Vagina (tissue), 2 donors: ENCODE results near the gene FSTL4.

Experiments used
- CTCF ChIP-seq, 3 experiments: fragments of 450-650 bp in 2 of 3; fragments of 200-600 bp in 1 of 3; sonication (generic) in 1 of 3; IDR thresholded peaks; one replicate each; pipeline ENCODE4 v1.5.1; 2017 to 2019; ENCODE audit warnings: antibody characterized with exemption in 3 of 3, mild to moderate bottlenecking in 2 of 3, moderate library complexity in 2 of 3
- POLR2A ChIP-seq, 2 donors: fragments of 450-650 bp; IDR thresholded peaks; one replicate each; pipeline ENCODE4 v1.6.1; 2017; ENCODE audit warnings: antibody characterized with exemption in 2 of 2, mild to moderate bottlenecking in 2 of 2, moderate library complexity in 2 of 2

- TF ChIP-seq POLR2A (IDR thresholded peaks at IDR 0.05) (no peak), CTCF (IDR thresholded peaks at IDR 0.05) (no peak)
Measured at GRCh38 chr5:133409210-133409674, 203.1 kb downstream of the FSTL4 start.
